Measurements from ENCODE around the gene FIG4. TPM values are rescaled to one million over a fixed set of nuclear protein-coding genes. Genes with fewer than 3 reads are reported as not detected.

FIG4 gene
- total and polyA plus RNA-seq, 12 donors, result 9.2 to 25.4 (median 17.8) TPM

DNA sequence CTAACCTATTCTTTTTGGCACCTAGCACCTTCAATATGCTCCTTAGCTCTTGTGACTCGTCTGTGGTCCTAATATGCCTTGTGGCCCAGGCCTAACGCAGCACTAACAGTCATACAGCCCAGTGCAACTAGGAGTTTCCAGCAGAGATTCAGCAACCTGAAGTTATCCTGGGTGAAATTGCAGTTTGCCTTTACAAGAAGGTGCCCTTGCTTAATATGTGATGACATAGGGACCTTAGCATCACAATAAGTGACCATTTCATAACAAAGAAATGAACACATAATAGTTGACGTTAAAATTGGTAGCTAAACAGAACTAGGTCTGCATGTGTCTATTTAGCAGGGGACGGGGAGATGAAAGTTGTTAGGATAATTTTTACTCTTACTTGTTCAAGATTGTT is 10.1 kb downstream of the FIG4 start:
- no peak for DNase-seq
- intact Hi-C loops (cut with DNase I), result loop anchor here (5.0 to 10.0 kb wide), 4 partner anchors 84 to 694 kb away; no protein-coding TSS in a partner anchor

DNA sequence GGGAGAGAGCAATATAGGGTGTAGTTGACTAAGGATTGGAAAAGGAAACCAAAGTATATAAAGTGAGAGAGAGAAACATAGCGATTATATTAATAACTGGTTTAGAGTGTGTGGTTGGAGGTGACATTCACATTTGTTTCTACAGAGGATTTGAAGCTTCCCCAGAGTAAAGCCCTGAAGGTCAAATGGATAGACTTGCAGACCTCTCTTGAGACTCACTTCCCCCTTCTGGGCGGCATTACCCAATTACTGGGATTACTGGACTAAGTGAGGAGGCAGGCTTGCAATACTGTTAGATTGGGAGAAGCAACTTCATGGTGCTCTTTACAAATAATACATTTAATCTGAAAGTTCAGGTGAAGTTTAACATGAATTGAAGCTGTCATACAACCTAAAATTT is 10.7 kb downstream of the FIG4 start:
- H3K27ac ChIP-seq, result no peak overlapping the region
- 75 to 90% (median 83%) methylated on average over 2 of the region's 2 CpGs for WGBS, 4 donors
- TF ChIP-seq, protein P1, sequence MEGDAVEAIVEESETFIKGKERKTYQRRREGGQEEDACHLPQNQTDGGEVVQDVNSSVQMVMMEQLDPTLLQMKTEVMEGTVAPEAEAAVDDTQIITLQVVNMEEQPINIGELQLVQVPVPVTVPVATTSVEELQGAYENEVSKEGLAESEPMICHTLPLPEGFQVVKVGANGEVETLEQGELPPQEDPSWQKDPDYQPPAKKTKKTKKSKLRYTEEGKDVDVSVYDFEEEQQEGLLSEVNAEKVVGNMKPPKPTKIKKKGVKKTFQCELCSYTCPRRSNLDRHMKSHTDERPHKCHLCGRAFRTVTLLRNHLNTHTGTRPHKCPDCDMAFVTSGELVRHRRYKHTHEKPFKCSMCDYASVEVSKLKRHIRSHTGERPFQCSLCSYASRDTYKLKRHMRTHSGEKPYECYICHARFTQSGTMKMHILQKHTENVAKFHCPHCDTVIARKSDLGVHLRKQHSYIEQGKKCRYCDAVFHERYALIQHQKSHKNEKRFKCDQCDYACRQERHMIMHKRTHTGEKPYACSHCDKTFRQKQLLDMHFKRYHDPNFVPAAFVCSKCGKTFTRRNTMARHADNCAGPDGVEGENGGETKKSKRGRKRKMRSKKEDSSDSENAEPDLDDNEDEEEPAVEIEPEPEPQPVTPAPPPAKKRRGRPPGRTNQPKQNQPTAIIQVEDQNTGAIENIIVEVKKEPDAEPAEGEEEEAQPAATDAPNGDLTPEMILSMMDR (IDR thresholded peaks at IDR 0.05), result no peak
- TF ChIP-seq POLR2A (IDR thresholded peaks at IDR 0.05), result no peak
- H3K27me3 ChIP-seq, result no peaks in the 10 kb centered on the region
- intact Hi-C loops (cut with DNase I), result loop anchor here (5.0 to 10.0 kb wide), 4 partner anchors 83 to 693 kb away; no protein-coding TSS in a partner anchor
- DNase-seq, result peak in 1 of 7 donors; percentile 35
- H3K4me1 ChIP-seq (replicated peaks in 1 of 2), result peaks cover 0 to 3% of the 10 kb centered on the region in 2 donors
- no peaks in the 10 kb centered on the region for H3K36me3 ChIP-seq (replicated peaks in 1 of 2)
- no peak overlapping the region for H3K4me3 ChIP-seq
- no peaks in the 10 kb centered on the region for H3K9me3 ChIP-seq (replicated peaks in 1 of 3)

More for the DNA sequence above, 10.1 kb downstream of the FIG4 start:
- TF ChIP-seq POLR2A (IDR thresholded peaks at IDR 0.05), result no peak
- TF ChIP-seq, protein P1 (IDR thresholded peaks at IDR 0.05), result no peak
- Histone ChIP-seq H3K27me3 (no peaks in the 10 kb centered on the region), H3K36me3 (replicated peaks in 1 of 2) (no peaks in the 10 kb centered on the region), H3K4me3 (no peak overlapping the region), H3K4me1 (replicated peaks in 1 of 2) (peaks cover 0 to 3% of the 10 kb centered on the region in 2 donors), H3K27ac (no peak overlapping the region), H3K9me3 (replicated peaks in 1 of 3) (no peaks in the 10 kb centered on the region)
- 85 to 95% (median 93%) methylated on average over 4 of the region's 4 CpGs for WGBS, 4 donors

- intact Hi-C loops (cut with DNase I), result loop anchor here (5.0 to 10.0 kb wide), 4 partner anchors 82 to 692 kb away; no protein-coding TSS in a partner anchor
- TF ChIP-seq POLR2A (IDR thresholded peaks at IDR 0.05), result no peak
- TF ChIP-seq, protein P1 (IDR thresholded peaks at IDR 0.05), result no peak
- no peaks in the 10 kb centered on the region for H3K27me3 ChIP-seq
- H3K9me3 ChIP-seq (replicated peaks in 1 of 3), result no peaks in the 10 kb centered on the region
- 65 to 69% (median 68%) methylated on average over 4 of the region's 4 CpGs for WGBS, 4 donors
- no peak for DNase-seq
- peaks cover 0 to 3% of the 10 kb centered on the region in 2 donors for H3K4me1 ChIP-seq (replicated peaks in 1 of 2)
- no peak overlapping the region for H3K27ac ChIP-seq
- H3K4me3 ChIP-seq, result no peak overlapping the region
- H3K36me3 ChIP-seq (replicated peaks in 1 of 2), result no peaks in the 10 kb centered on the region
Measured at GRCh38 chr6:109702791-109703190, 11.7 kb downstream of the FIG4 start.

GRCh38 chr6:109705258-109705657 is 14.2 kb downstream of the FIG4 start:
- intact Hi-C loops (cut with DNase I), result loop anchor here in 1 of 2 donors (5.0 to 10.0 kb wide), 3 partner anchors 80 to 690 kb away; no protein-coding TSS in a partner anchor
- H3K4me1 ChIP-seq (replicated peaks in 1 of 2), result peaks cover 0 to 3% of the 10 kb centered on the region in 2 donors
- WGBS, 4 donors, result 13 to 15% (median 14%) methylated on average over 7 of the region's 7 CpGs
- peak; percentile 77 to 95 (median 86) for DNase-seq
- TF ChIP-seq, protein P1 (IDR thresholded peaks at IDR 0.05), result peak; percentile 97 to 100 (median 100)
- TF ChIP-seq POLR2A (IDR thresholded peaks at IDR 0.05), result no peak
- H3K27ac ChIP-seq, result no peak overlapping the region
- no peak overlapping the region for H3K4me3 ChIP-seq
- H3K9me3 ChIP-seq (replicated peaks in 1 of 3), result no peaks in the 10 kb centered on the region
- no peaks in the 10 kb centered on the region for H3K27me3 ChIP-seq
- no peaks in the 10 kb centered on the region for H3K36me3 ChIP-seq (replicated peaks in 1 of 2)
